Measurements from ENCODE around the gene COIL. TPM values are rescaled to one million over a fixed set of nuclear protein-coding genes. Genes with fewer than 3 reads are reported as not detected.
A peak's percentile ranks its signal among the peaks of the same experiment; 100 is the strongest.

Gene COIL
- total and polyA plus RNA-seq, 4 donors, result 7.2 to 21.4 (median 9.7) TPM

DNA sequence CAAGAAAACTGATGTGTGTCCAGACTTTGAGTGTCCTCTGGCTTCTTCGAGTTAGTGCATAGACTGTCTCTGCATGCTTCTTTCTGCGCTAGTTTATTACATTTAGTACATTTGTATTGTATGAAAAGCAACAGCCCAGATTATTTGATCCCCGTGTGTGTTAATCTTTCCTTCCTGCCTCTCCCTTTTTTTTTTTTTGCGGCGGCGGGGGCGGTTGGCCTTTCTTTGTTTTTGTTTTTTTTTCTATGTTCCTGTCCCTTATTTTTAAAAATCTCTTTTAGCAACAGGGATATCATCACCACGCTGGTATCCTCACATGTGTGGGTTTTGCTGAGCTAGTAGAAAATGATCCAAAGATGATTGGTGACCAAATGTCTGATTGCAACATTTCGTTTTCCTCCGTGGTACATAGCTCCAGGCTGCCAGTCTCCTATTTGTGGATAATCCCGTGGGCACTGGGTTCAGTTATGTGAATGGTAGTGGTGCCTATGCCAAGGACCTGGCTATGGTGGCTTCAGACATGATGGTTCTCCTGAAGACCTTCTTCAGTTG, 26.5 kb upstream of the COIL start:
- 68 to 72% methylated on average over 11 of the region's 11 CpGs for WGBS, 2 donors
- Histone ChIP-seq H3K27ac (ENCODE audit: low read depth in 1 of 2, low read length in 1 of 2) (no peak overlapping the region), H3K27me3 (ENCODE audit: control insufficient read depth in 3 of 3, insufficient read depth in 3 of 3, low read length in 2 of 3) (no peaks in the 10 kb centered on the region), H3K36me3 (ENCODE audit: control insufficient read depth in 4 of 4, insufficient read depth in 4 of 4, low read length in 4 of 4) (peaks cover 0 to 35% (median 8%) of the 10 kb centered on the region in 4 donors), H3K9ac (ENCODE audit: insufficient read depth in 1 of 2, low read length in 2 of 2) (no peak overlapping the region), H3K4me1 (ENCODE audit: control insufficient read depth in 5 of 5, insufficient read depth in 5 of 5, low read length in 5 of 5) (peaks cover 0 to 2% (median 0%) of the 10 kb centered on the region in 5 donors), H3K9me3 (ENCODE audit: control insufficient read depth in 4 of 4, insufficient read depth in 3 of 4, low read length in 3 of 4) (no peaks in the 10 kb centered on the region), H3K4me3 (no peak overlapping the region)
- no peak for ATAC-seq (ENCODE audit: insufficient read depth, low FRiP score)
- DNase-seq, result no peak
- TF ChIP-seq, protein P1, sequence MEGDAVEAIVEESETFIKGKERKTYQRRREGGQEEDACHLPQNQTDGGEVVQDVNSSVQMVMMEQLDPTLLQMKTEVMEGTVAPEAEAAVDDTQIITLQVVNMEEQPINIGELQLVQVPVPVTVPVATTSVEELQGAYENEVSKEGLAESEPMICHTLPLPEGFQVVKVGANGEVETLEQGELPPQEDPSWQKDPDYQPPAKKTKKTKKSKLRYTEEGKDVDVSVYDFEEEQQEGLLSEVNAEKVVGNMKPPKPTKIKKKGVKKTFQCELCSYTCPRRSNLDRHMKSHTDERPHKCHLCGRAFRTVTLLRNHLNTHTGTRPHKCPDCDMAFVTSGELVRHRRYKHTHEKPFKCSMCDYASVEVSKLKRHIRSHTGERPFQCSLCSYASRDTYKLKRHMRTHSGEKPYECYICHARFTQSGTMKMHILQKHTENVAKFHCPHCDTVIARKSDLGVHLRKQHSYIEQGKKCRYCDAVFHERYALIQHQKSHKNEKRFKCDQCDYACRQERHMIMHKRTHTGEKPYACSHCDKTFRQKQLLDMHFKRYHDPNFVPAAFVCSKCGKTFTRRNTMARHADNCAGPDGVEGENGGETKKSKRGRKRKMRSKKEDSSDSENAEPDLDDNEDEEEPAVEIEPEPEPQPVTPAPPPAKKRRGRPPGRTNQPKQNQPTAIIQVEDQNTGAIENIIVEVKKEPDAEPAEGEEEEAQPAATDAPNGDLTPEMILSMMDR (IDR thresholded peaks at IDR 0.05; ENCODE audit: control extremely low read depth, extremely low read depth), result no peak

DNA sequence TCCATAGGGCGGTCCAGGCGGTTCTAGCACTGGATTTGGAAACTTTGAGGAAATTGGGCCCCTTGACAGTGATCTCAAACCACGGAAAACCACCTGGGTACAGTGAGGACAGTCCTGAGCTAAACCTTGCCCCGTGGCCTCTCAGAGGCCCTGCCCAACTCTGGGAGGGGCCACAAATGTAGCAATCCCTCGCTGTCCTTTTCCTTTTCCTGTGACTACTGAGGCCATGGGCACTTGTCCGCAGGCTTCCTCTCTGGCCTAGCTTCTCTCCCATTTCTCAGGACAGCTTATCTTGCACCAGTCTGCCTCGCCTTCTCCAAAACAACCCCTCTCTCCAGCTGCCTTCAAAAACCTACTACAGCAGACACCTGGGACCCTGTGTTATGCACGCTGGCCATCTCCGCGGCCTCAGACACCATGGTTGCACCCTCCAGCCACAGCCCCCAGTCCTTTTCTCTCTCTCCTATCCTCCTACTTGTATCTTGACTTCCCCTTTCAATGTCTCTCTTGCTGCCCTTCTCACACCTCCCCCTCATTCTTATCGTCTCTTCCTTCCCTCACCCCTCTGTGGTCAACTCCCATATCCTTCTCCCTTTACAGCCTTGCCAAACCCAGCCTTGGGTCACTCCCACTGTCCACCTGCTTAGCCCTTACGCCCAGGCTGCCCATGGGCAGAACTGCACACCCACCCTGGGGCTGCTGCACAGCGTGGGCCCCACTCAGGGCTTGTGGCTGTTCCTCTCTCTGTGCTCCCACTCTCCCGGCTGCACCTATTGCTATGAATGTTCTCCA, 24.7 kb upstream of the COIL start:
- peaks cover 0 to 2% (median 0%) of the 10 kb centered on the region in 5 donors for H3K4me1 ChIP-seq (ENCODE audit: control insufficient read depth in 5 of 5, insufficient read depth in 5 of 5, low read length in 5 of 5)
- peak overlapping the region in 1 of 2 donors; percentile 32 for H3K27ac ChIP-seq (ENCODE audit: low read depth in 1 of 2, low read length in 1 of 2)
- H3K36me3 ChIP-seq (ENCODE audit: control insufficient read depth in 4 of 4, insufficient read depth in 4 of 4, low read length in 4 of 4), result peaks cover 0 to 26% (median 5%) of the 10 kb centered on the region in 4 donors
- H3K9ac ChIP-seq (ENCODE audit: insufficient read depth in 1 of 2, low read length in 2 of 2), result no peak overlapping the region
- no peaks in the 10 kb centered on the region for H3K9me3 ChIP-seq (ENCODE audit: control insufficient read depth in 4 of 4, insufficient read depth in 3 of 4, low read length in 3 of 4)
- H3K4me3 ChIP-seq, result no peak overlapping the region
- ATAC-seq (ENCODE audit: insufficient read depth, low FRiP score), result peak; percentile 45
- H3K27me3 ChIP-seq (ENCODE audit: control insufficient read depth in 3 of 3, insufficient read depth in 3 of 3, low read length in 2 of 3), result no peaks in the 10 kb centered on the region
- WGBS, 2 donors, result 35 to 73% methylated on average over 14 of the region's 14 CpGs
- TF ChIP-seq, protein P1 (IDR thresholded peaks at IDR 0.05; ENCODE audit: control extremely low read depth, extremely low read depth), result no peak
- no peak for DNase-seq

DNA sequence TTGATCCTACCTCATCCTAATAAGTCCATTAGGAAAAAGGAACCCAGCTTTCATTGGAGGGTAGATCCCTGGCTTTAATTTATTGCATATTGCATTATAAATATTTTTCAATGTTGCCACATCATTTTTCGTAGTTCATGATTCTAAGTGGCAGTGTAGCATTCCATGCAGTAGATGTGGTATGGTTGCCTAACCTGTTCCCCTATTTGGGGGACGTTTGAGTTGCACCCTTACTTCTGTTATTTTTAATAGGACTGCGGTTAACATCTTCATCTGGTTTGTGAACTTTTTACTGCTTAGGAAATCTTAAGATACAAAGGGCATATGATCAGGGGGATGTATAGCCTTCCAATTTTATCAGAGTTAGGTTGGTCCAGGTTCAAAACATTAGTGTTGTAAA, 22.5 kb upstream of the COIL start:
- WGBS, 2 donors, result 29 to 56% methylated on average over 3 of the region's 3 CpGs
- Histone ChIP-seq H3K27me3 (ENCODE audit: control insufficient read depth in 3 of 3, insufficient read depth in 3 of 3, low read length in 2 of 3) (no peaks in the 10 kb centered on the region), H3K9ac (ENCODE audit: insufficient read depth in 1 of 2, low read length in 2 of 2) (no peak overlapping the region), H3K27ac (ENCODE audit: low read depth in 1 of 2, low read length in 1 of 2) (no peak overlapping the region), H3K36me3 (ENCODE audit: control insufficient read depth in 4 of 4, insufficient read depth in 4 of 4, low read length in 4 of 4) (peaks cover 0 to 20% (median 5%) of the 10 kb centered on the region in 4 donors), H3K4me1 (ENCODE audit: control insufficient read depth in 5 of 5, insufficient read depth in 5 of 5, low read length in 5 of 5) (peaks cover 0 to 7% (median 5%) of the 10 kb centered on the region in 5 donors), H3K4me3 (no peak overlapping the region), H3K9me3 (ENCODE audit: control insufficient read depth in 4 of 4, insufficient read depth in 3 of 4, low read length in 3 of 4) (no peaks in the 10 kb centered on the region)
- no peak for DNase-seq
- TF ChIP-seq, protein P1 (IDR thresholded peaks at IDR 0.05; ENCODE audit: control extremely low read depth, extremely low read depth), result no peak
- ATAC-seq (ENCODE audit: insufficient read depth, low FRiP score), result no peak
